Pancreas (tissue), 10 donors: ENCODE results near the gene PRELID3B. TPM values are rescaled to one million over a fixed set of nuclear protein-coding genes. Genes with fewer than 3 reads are reported as not detected.

Source experiments
- ATAC-seq, 4 donors: fragments of 200-7000 bp; cut with Tn5 transposase; one replicate each; pipeline versions ENCODE4 v1.8.0 to v1.9.1; 2020; ENCODE audit warnings: mild to moderate bottlenecking in 4 of 4, moderate library complexity in 4 of 4
- DNase-seq, 6 donors: peaks; one replicate each; pipeline ENCODE4 v3.0.0-alpha.2; 2020
- FAIRE-seq: peaks from 2 replicates; lab custom pipeline; 2012; peaks lifted over from hg19 to GRCh38; lab: Jason Lieb, UNC
- H3K27ac ChIP-seq, 4 donors: fragments of 200-600 bp; sonication (generic); 1 replicate in 3 of 4; 2 replicates in 1 of 4; pipeline versions ENCODE4 v1.5.0 to v1.8.0; 2020
- H3K27me3 ChIP-seq, 4 donors: fragments of 200-600 bp; one replicate each; pipeline ENCODE4 v1.8.0; 2021
- H3K36me3 ChIP-seq, 3 donors: fragments of 200-600 bp; sonication (generic) in 1 of 3; one replicate each; pipeline versions ENCODE4 v1.5.0 to v1.8.0; 2020 to 2021
- H3K4me1 ChIP-seq, 3 donors: fragments of 200-600 bp; one replicate each; pipeline ENCODE4 v1.8.0; 2021
- H3K4me3 ChIP-seq, 4 donors: fragments of 200-600 bp; sonication (generic) in 2 of 4; one replicate each; pipeline versions ENCODE4 v1.5.0 to v1.8.0; 2020 to 2021
- H3K9me3 ChIP-seq, 4 donors: fragments of 200-600 bp; one replicate each; pipeline ENCODE4 v1.8.0; 2021
- CTCF ChIP-seq, 4 donors: fragments of 200-600 bp; sonication (generic) in 3 of 4; IDR thresholded peaks; one replicate each; pipeline versions ENCODE4 v1.5.0 to v1.8.0; 2021; ENCODE audit warnings: antibody characterized with exemption in 4 of 4
- WGBS, 2 donors: extraction: QIAGEN DNeasy Blood & Tissue Kit; methylation state at CpG; one replicate each; pipeline ENCODE4 v1.1.7; 2013; 5-methylcytosine and 5-hydroxymethylcytosine counted together
- intact Hi-C, 3 donors: fragments of 100-400 bp; cut with DNase I; formaldehyde crosslinking; loops; one replicate each; pipeline versions ENCODE4 v1.11.1 to v1.14.2; 2022
- polyA plus RNA-seq, 2 donors: library from polyadenylated mRNA; stranded (reverse); fragments of 200-250 nt; gene quantifications; one replicate each; pipeline ENCODE4 v1.2.3, GENCODE V29; 2013
- total RNA-seq, 6 donors: library from RNA; stranded (reverse); fragmentation: NEBNext Ultra II Directional in 4 of 6; extraction: Animal tissue kit (Norgen Biotek cat#: 25700) in 4 of 6; gene quantifications; one replicate each; pipeline versions ENCODE4 v1.2.1 to v1.2.4, GENCODE V29; 2021 to 2023
- donor health status: healthy with polysubstance abuse.
- donor health status: DM: no; HTN: no; CAD: no; lungs with moderate emphysema.
- donor health status: DM: no; HTN: no; CAD: no.
- donor health status: control.
- donor health status: control.
- donor health status: Bipolar disorder and iron deficiency.
- donor health status: DM: yes; HTN: yes; CAD: no.
- donor health status: DM: no; HTN: no; CAD: no.
- donor health status: DM: no; HTN: no; CAD: no.
- donor health status: DM: yes; HTN: yes; CAD: no.

Gene PRELID3B
- total and polyA plus RNA-seq, 8 donors: 8.4 to 24.9 (median 18.9) TPM

GRCh38 chr20:59030911-59031563 lies 11.5 kb downstream of the PRELID3B start:
- H3K27ac ChIP-seq: no peak overlapping the region

DNA sequence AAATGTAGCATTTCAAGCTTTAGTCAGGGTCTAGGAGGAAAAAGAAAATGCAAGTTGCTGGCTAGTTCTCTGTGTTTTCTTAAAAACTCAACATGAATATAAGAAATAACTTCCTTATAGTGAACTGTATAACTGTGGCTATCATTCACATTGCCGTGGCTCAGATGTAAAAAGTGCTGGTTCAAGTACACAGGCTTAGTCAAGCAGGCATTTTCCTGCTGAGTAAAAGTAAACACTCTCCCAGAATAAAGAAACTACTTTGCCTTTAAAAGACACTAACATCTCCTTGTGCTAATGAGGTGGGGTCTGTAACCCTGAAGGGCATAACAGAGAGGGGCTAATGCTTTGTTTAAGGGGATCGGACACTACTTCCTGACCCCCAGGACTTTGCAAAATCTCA lies 13.8 kb downstream of the PRELID3B start:
- no peak for ATAC-seq
- FAIRE-seq: no peak
- intact Hi-C loops: no loop called here
- H3K9me3 ChIP-seq: no peaks in the 10 kb centered on the region
- no peak for DNase-seq
- H3K27ac ChIP-seq: peak overlapping the region in 1 of 4 donors; percentile 28
- H3K4me3 ChIP-seq: no peak overlapping the region
- H3K27me3 ChIP-seq: no peaks in the 10 kb centered on the region
- H3K36me3 ChIP-seq: no peaks in the 10 kb centered on the region
- H3K4me1 ChIP-seq: peaks cover 14 to 32% (median 16%) of the 10 kb centered on the region in 3 donors
- TF ChIP-seq CTCF (IDR thresholded peaks at IDR 0.05): no peak
- WGBS, 2 donors: 48 to 52% methylated on average over 2 of the region's 2 CpGs

More at GRCh38 chr20:59030911-59031563, 11.5 kb downstream of the PRELID3B start:
- DNase-seq: no peak
- 59 to 60% methylated on average over 7 of the region's 7 CpGs for WGBS, 2 donors
- Histone ChIP-seq H3K4me3 (peak overlapping the region; percentile 79 to 96 (median 91)), H3K27me3 (no peaks in the 10 kb centered on the region), H3K9me3 (no peaks in the 10 kb centered on the region), H3K36me3 (peaks cover 0 to 11% (median 0%) of the 10 kb centered on the region in 3 donors), H3K4me1 (peaks cover 14 to 32% (median 16%) of the 10 kb centered on the region in 3 donors)
- no peak for ATAC-seq
- no peak for TF ChIP-seq CTCF (IDR thresholded peaks at IDR 0.05)
- intact Hi-C loops: no loop called here
- no peak for FAIRE-seq

DNA sequence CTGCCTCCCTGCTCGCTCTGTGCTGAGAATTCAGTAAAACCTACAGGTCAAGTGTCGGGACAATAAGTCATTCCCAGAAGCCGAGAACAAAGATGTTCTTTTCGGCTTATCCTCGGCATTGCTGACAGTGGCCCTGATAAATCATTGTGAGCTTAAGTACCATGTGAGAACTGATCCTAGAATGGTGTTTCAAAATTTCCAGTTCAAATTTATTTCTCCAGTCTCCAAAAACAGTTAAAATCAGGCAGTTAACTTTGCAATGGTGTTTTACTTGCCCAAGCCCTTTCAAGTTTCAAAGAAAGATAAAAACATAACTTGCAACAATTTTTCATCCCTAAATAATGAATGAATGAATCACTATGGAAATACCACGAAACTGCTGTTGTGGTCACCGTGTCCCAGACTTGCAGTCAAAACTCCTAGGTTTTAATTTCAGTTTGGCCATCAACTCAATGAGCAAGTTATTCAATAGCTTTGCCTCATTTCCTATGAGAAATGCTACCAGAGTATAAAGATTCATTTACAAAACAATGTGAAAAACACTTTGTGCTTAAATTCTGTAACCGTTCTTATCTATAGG lies 14.8 kb downstream of the PRELID3B start:
- peaks cover 14 to 32% (median 14%) of the 10 kb centered on the region in 3 donors for H3K4me1 ChIP-seq
- H3K27ac ChIP-seq: no peak overlapping the region
- 87 to 89% methylated on average over 8 of the region's 8 CpGs for WGBS, 2 donors
- H3K27me3 ChIP-seq: no peaks in the 10 kb centered on the region
- FAIRE-seq: no peak
- ATAC-seq: no peak
- TF ChIP-seq CTCF (IDR thresholded peaks at IDR 0.05): no peak
- intact Hi-C loops: no loop called here
- no peaks in the 10 kb centered on the region for H3K9me3 ChIP-seq
- no peak overlapping the region for H3K4me3 ChIP-seq
- no peaks in the 10 kb centered on the region for H3K36me3 ChIP-seq
- no peak for DNase-seq

DNA sequence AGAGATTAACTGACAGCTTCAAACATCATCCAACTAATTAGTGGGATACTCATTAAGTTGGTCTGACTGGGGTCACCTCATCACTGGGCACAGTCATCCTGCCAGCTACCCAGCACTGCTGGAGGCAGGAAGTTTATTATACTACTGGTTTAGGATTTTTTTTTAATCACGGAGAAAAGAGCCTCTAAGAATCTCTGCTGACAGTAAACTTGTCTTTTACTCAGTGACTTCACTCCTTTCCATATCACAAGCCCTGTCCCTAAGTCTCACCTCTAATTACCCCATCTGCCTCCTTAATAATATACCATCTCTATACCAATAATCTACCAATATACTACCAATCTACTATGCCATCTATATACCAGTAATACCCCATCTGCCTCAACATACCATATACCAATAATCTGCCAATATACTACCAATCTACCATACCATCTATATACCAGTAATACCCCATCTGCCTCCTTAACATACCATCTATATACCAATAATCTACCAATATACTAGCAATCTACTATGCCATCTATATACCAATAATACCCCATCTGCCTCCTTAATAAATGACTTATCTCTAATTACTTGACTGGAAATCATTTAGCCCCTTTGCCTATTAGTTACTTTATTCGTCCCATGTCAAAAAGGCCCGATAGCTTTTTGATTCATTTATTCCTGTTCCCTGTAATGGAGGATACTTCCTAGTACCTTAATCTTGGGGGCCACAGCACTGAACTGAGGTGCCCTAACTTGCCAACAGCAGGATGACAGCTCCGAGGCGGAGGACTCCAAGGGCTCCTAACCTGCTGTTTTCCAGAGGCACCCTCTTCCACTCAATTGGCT lies 15.5 kb downstream of the PRELID3B start:
- TF ChIP-seq CTCF (IDR thresholded peaks at IDR 0.05): no peak
- Histone ChIP-seq H3K9me3 (no peaks in the 10 kb centered on the region), H3K27ac (no peak overlapping the region), H3K36me3 (no peaks in the 10 kb centered on the region), H3K27me3 (no peaks in the 10 kb centered on the region), H3K4me3 (no peak overlapping the region), H3K4me1 (peaks cover 13 to 32% (median 14%) of the 10 kb centered on the region in 3 donors)
- no peak for DNase-seq
- intact Hi-C loops: no loop called here
- FAIRE-seq: no peak
- ATAC-seq: no peak
- 83 to 84% methylated on average over 5 of the region's 5 CpGs for WGBS, 2 donors
